HCT116 (cell line): ENCODE results near the gene WNT1. TPM values are rescaled to one million over a fixed set of nuclear protein-coding genes. Genes with fewer than 3 reads are reported as not detected.

Experiments used
- ATAC-seq: fragments of 200-7000 bp; cut with Tn5 transposase; 2 replicates; pipeline ENCODE4 v1.9.1; 2020; ENCODE audit warnings: mild to moderate bottlenecking, moderate library complexity
- BruUV-seq: library from RNA; stranded (reverse); fragments of 400-500 nt; replicated peaks from 2 replicates; lab custom pipeline; 2021; lab: Mats Ljungman, UMichigan
- CTCF ChIA-PET: fragments of 300-600 bp; sonication (Branson Sonifier 250); formaldehyde crosslinking; loops from one replicate; lab custom pipeline; 2021; ENCODE audit warnings: antibody characterized with exemption; lab: Charles Lee
- POLR2A ChIA-PET: fragments of 300-600, 350-600 bp; sonication (Branson Sonifier 250); formaldehyde crosslinking; loops from one replicate; lab custom pipeline; 2021; ENCODE audit warnings: antibody characterized with exemption; lab: Charles Lee
- RAD21 ChIA-PET, 2 experiments: fragments of 300-600 bp; sonication (Branson Sonifier 250); formaldehyde crosslinking; loops; one replicate each; lab custom pipeline; 2023; ENCODE audit warnings: low total read pairs in 2 of 2; ENCODE audit not compliant: uncharacterized antibody in 2 of 2, unreplicated experiment in 2 of 2, low non-redundant PET in 1 of 2; lab: Charles Lee
- DNase-seq: peaks from one replicate; pipeline ENCODE4 v3.0.0-alpha.2; 2010; ENCODE audit warnings: low read depth, low spot score
- H2AFZ ChIP-seq: fragments of 200-600 bp; shearing (Covaris generic), sonication (generic); 2 replicates; pipeline ENCODE4 v1.6.1; 2017; ENCODE audit warnings: low read depth, mixed run types, mixed read lengths, antibody characterized with exemption, low read length; ENCODE audit not compliant: poor library complexity, severe bottlenecking
- H3K27ac ChIP-seq: 2 replicates; pipeline ENCODE4 v1.5.1; 2012; ENCODE audit warnings: low read depth, low read length
- H3K27me3 ChIP-seq: fragments of 200-600 bp; sonication (generic); 2 replicates; pipeline ENCODE4 v1.6.1; 2016; ENCODE audit warnings: mixed run types, low read length, mixed read lengths; ENCODE audit not compliant: insufficient read depth
- H3K36me3 ChIP-seq, 2 experiments: fragments of 200-500 bp in 1 of 2; fragments of 200-600 bp in 1 of 2; sonication (Bioruptor generic) in 1 of 2; sonication (generic) in 1 of 2; 2 replicates each; pipeline versions ENCODE4 v1.5.1 to v1.6.1; 2014 to 2016; ENCODE audit warnings: low read length in 2 of 2, inconsistent platforms in 1 of 2, mixed read lengths in 1 of 2, mixed run types in 1 of 2; ENCODE audit not compliant: insufficient read depth in 2 of 2, control insufficient read depth in 1 of 2
- H3K4me1 ChIP-seq, 2 experiments: fragments of 200-600 bp in 1 of 2; sonication (generic) in 1 of 2; 2 replicates each; pipeline versions ENCODE4 v1.5.1 to v1.6.1; 2012 to 2017; ENCODE audit warnings: low read length in 2 of 2, inconsistent platforms in 1 of 2, mild to moderate bottlenecking in 1 of 2, mixed read lengths in 1 of 2, mixed run types in 1 of 2, moderate library complexity in 1 of 2; ENCODE audit not compliant: insufficient read depth in 2 of 2, control insufficient read depth in 1 of 2
- H3K4me2 ChIP-seq: fragments of 200-600 bp; sonication (generic); 2 replicates; pipeline ENCODE4 v1.6.1; 2017; ENCODE audit warnings: mixed run types, low read length, mixed read lengths
- H3K4me3 ChIP-seq, 2 experiments: fragments of 200-600 bp in 1 of 2; sonication (generic) in 1 of 2; replicated peaks in 1 of 2; 2 replicates each; pipeline ENCODE4 v1.5.1; 2011 to 2016; ENCODE audit warnings: low read length in 2 of 2, control low read depth in 1 of 2, low read depth in 1 of 2, mild to moderate bottlenecking in 1 of 2, mixed read lengths in 1 of 2, mixed run types in 1 of 2
- H3K79me2 ChIP-seq: fragments of 200-600 bp; sonication (generic); 2 replicates; pipeline ENCODE4 v1.6.1; 2017; ENCODE audit warnings: mild to moderate bottlenecking, mixed run types, low read length, moderate library complexity, mixed read lengths; ENCODE audit not compliant: insufficient read depth
- H3K9ac ChIP-seq: fragments of 200-600 bp; sonication (generic); 2 replicates; pipeline ENCODE4 v1.6.1; 2016; ENCODE audit warnings: low read length, mixed read lengths
- H3K9me2 ChIP-seq: fragments of 200-600 bp; sonication (generic), shearing (Covaris generic); 2 replicates; pipeline ENCODE4 v1.6.1; 2017; ENCODE audit warnings: mixed run types, mild to moderate bottlenecking, moderate library complexity; ENCODE audit not compliant: insufficient read depth
- H3K9me3 ChIP-seq, 2 experiments: fragments of 200-500 bp in 1 of 2; fragments of 200-600 bp in 1 of 2; sonication (Bioruptor generic) in 1 of 2; sonication (generic) in 1 of 2; 2 replicates each; pipeline ENCODE4 v1.6.1; 2014 to 2017; ENCODE audit warnings: low read length in 2 of 2, mixed read lengths in 2 of 2, inconsistent platforms in 1 of 2, low read depth in 1 of 2, mild to moderate bottlenecking in 1 of 2, mixed run types in 1 of 2, moderate library complexity in 1 of 2; ENCODE audit not compliant: control insufficient read depth in 1 of 2, insufficient read depth in 1 of 2
- H4K20me1 ChIP-seq: fragments of 200-600 bp; sonication (generic), shearing (Covaris generic); 2 replicates; pipeline ENCODE4 v1.6.1; 2017; ENCODE audit warnings: mixed run types, mild to moderate bottlenecking, moderate library complexity; ENCODE audit not compliant: insufficient read depth
- CBX3 ChIP-seq: IDR thresholded peaks from 2 replicates; pipeline ENCODE4 v1.6.1; 2012; ENCODE audit warnings: low read depth
- ELF1 ChIP-seq: IDR thresholded peaks from 2 replicates; pipeline ENCODE4 v1.6.1; 2012; ENCODE audit warnings: low read depth, borderline replicate concordance
- FOSL1 ChIP-seq: IDR thresholded peaks from 2 replicates; pipeline ENCODE4 v1.6.1; 2012; ENCODE audit warnings: low read depth
- JUND ChIP-seq: IDR thresholded peaks from 2 replicates; pipeline ENCODE4 v1.6.1; 2012
- POLR2A ChIP-seq: IDR thresholded peaks from 2 replicates; pipeline ENCODE4 v1.7.0; 2011; ENCODE audit warnings: borderline replicate concordance; ENCODE audit not compliant: insufficient read depth, insufficient read length; ENCODE audit errors: extremely low read depth
- RAD21 ChIP-seq: IDR thresholded peaks from 2 replicates; pipeline ENCODE4 v1.6.1; 2012; ENCODE audit warnings: low read depth, mild to moderate bottlenecking
- SIN3A ChIP-seq: IDR thresholded peaks from 2 replicates; pipeline ENCODE4 v1.6.1; 2012; ENCODE audit warnings: low read depth
- SP1 ChIP-seq: IDR thresholded peaks from 2 replicates; pipeline ENCODE4 v1.6.1; 2012; ENCODE audit warnings: low read depth
- intact Hi-C: fragments of 100-400 bp; cut with micrococcal nuclease; formaldehyde crosslinking; loops from 2 replicates; pipeline ENCODE4 v1.10.0; 2022
- total RNA-seq: library from RNA; stranded (reverse); gene quantifications from one replicate; pipeline ENCODE4 v1.2.1, GENCODE V29; 2021; ENCODE audit not compliant: unreplicated experiment
- TF ChIP-seq, protein P1 (sequence below): IDR thresholded peaks from 2 replicates; pipeline ENCODE4 v1.6.1; 2012
- TF ChIP-seq, protein P2 (sequence below): IDR thresholded peaks from 2 replicates; pipeline ENCODE4 v1.6.1; 2012
- TF ChIP-seq, protein P3 (sequence below), 3 experiments: fragments of 200-600 bp in 1 of 3; sonication (generic) in 1 of 3; IDR thresholded peaks in 2 of 3; conservative IDR thresholded peaks in 1 of 3; 2 replicates each; pipeline ENCODE4 v1.5.1; 2012 to 2017; ENCODE audit warnings: low read depth in 2 of 3, low read length in 2 of 3, antibody characterized with exemption in 1 of 3, borderline replicate concordance in 1 of 3, control low read depth in 1 of 3, mild to moderate bottlenecking in 1 of 3, mixed read lengths in 1 of 3, mixed run types in 1 of 3, moderate library complexity in 1 of 3; ENCODE audit not compliant: insufficient read depth in 1 of 3

Gene WNT1
- total RNA-seq, 1 experiment from 2014 or later = not detected

DNA sequence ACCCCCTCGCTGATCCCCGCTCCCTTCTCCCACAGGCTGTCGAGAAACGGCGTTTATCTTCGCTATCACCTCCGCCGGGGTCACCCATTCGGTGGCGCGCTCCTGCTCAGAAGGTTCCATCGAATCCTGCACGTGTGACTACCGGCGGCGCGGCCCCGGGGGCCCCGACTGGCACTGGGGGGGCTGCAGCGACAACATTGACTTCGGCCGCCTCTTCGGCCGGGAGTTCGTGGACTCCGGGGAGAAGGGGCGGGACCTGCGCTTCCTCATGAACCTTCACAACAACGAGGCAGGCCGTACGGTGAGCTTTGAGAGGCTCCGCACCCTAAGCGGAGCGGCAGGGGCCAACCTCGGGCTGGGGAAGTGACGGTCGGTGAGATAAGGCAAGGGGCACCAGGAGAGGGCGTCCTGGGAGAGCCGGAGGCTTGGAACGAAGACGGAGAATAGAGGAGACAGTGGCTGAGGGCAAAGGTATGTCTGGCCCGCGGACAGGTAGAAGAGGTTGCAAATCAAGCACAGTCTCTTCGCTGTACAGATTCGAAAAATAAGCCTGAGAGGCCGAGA is 2.3 kb downstream of the WNT1 start:
- no peak overlapping the region; the same call in 1 of the 2 replicates for H3K27ac ChIP-seq
- no peak for DNase-seq
- no peak for TF ChIP-seq ELF1
- TF ChIP-seq, protein P1, sequence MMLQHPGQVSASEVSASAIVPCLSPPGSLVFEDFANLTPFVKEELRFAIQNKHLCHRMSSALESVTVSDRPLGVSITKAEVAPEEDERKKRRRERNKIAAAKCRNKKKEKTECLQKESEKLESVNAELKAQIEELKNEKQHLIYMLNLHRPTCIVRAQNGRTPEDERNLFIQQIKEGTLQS = no peak
- TF ChIP-seq SIN3A = no peak
- no peak for TF ChIP-seq POLR2A
- TF ChIP-seq RAD21 = no peak
- no peak for TF ChIP-seq JUND
- TF ChIP-seq CBX3 = no peak
- TF ChIP-seq FOSL1 = no peak
- TF ChIP-seq, protein P2, sequence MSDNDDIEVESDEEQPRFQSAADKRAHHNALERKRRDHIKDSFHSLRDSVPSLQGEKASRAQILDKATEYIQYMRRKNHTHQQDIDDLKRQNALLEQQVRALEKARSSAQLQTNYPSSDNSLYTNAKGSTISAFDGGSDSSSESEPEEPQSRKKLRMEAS = no peak
- TF ChIP-seq, protein P3, sequence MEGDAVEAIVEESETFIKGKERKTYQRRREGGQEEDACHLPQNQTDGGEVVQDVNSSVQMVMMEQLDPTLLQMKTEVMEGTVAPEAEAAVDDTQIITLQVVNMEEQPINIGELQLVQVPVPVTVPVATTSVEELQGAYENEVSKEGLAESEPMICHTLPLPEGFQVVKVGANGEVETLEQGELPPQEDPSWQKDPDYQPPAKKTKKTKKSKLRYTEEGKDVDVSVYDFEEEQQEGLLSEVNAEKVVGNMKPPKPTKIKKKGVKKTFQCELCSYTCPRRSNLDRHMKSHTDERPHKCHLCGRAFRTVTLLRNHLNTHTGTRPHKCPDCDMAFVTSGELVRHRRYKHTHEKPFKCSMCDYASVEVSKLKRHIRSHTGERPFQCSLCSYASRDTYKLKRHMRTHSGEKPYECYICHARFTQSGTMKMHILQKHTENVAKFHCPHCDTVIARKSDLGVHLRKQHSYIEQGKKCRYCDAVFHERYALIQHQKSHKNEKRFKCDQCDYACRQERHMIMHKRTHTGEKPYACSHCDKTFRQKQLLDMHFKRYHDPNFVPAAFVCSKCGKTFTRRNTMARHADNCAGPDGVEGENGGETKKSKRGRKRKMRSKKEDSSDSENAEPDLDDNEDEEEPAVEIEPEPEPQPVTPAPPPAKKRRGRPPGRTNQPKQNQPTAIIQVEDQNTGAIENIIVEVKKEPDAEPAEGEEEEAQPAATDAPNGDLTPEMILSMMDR (IDR thresholded peaks at IDR 0.05 in 2 of 3, conservative IDR thresholded peaks at IDR 0.05 in 1 of 3; ENCODE audit: borderline replicate concordance in 1 of 3, insufficient read depth in 1 of 3, low read depth in 2 of 3, low read length in 2 of 3) = no peak
- TF ChIP-seq SP1 = no peak
- TF ChIP-seq, all 23 proteins: peak for 0
- H3K4me2 ChIP-seq = no peak overlapping the region
- no TSS peak for BruUV-seq
- no peaks in the 10 kb centered on the region for H4K20me1 ChIP-seq
- H3K79me2 ChIP-seq = no peaks in the 10 kb centered on the region
- CTCF ChIA-PET = interaction anchor here (1.5 kb wide), 1 partner anchor 8 kb away, joined by 3 read pairs; no protein-coding TSS in a partner anchor
- H2AFZ ChIP-seq = no peak overlapping the region
- intact Hi-C loops = no loop called here
- POLR2A ChIA-PET = no interaction called here
- RAD21 ChIA-PET = no interaction called here
- peaks cover 8% of the 10 kb centered on the region; the same call in 1 of the 2 replicates for H3K27me3 ChIP-seq
- ATAC-seq = no peak
- no peak overlapping the region for H3K9ac ChIP-seq
- no peaks in the 10 kb centered on the region for H3K9me2 ChIP-seq
- no peaks in the 10 kb centered on the region for H3K36me3 ChIP-seq
- no peaks in the 10 kb centered on the region for H3K9me3 ChIP-seq
- no peak overlapping the region for H3K4me3 ChIP-seq
- peaks cover 3 to 12% of the 10 kb centered on the region in 2 experiments; a peak in 3 of 4 replicates for H3K4me1 ChIP-seq
